Panc1 (cell line): ENCODE results near the gene RBM5. TPM values are rescaled to one million over a fixed set of nuclear protein-coding genes. Genes with fewer than 3 reads are reported as not detected.

ENCODE experiments used
- ATAC-seq: fragments of 200-7000 bp; cut with Tn5 transposase; 2 replicates; pipeline ENCODE4 v1.9.1; 2020; ENCODE audit warnings: mild to moderate bottlenecking, moderate library complexity
- BruUV-seq: library from RNA; stranded (reverse); fragments of 400-500 nt; replicated peaks from 2 replicates; lab custom pipeline; 2021; lab: Mats Ljungman, UMichigan
- CTCF ChIA-PET: fragments of 300-600 bp; sonication (Branson Sonifier 250); formaldehyde crosslinking; loops from one replicate; lab custom pipeline; 2022; ENCODE audit warnings: antibody characterized with exemption; lab: Charles Lee
- POLR2A ChIA-PET: fragments of 300-600 bp; sonication (Branson Sonifier 250); formaldehyde crosslinking; loops from one replicate; lab custom pipeline; 2022; ENCODE audit warnings: antibody characterized with exemption; lab: Charles Lee
- DNase-seq: peaks from one replicate; pipeline ENCODE4 v3.0.0-alpha.2; 2010; ENCODE audit warnings: low read depth, low spot score
- H3K27ac ChIP-seq: 2 replicates; pipeline ENCODE4 v1.5.1; 2011; ENCODE audit warnings: mild to moderate bottlenecking, low read length, inconsistent platforms
- H3K27me3 ChIP-seq: fragments of 200-500 bp; sonication (Bioruptor generic); 2 replicates; pipeline ENCODE4 v1.6.0; 2014; ENCODE audit warnings: low read length, inconsistent platforms; ENCODE audit not compliant: control insufficient read depth, insufficient read depth
- H3K36me3 ChIP-seq: fragments of 200-500 bp; sonication (Bioruptor generic); 2 replicates; pipeline ENCODE4 v1.5.1; 2014; ENCODE audit warnings: inconsistent platforms, mild to moderate bottlenecking, low read length, moderate library complexity; ENCODE audit not compliant: control insufficient read depth, insufficient read depth
- H3K4me1 ChIP-seq: 2 replicates; pipeline ENCODE4 v1.5.1; 2011; ENCODE audit warnings: inconsistent platforms, mild to moderate bottlenecking, low read length, moderate library complexity; ENCODE audit not compliant: control insufficient read depth, insufficient read depth
- H3K4me3 ChIP-seq, 2 experiments: 2 replicates each; pipeline ENCODE4 v1.5.1; 2011 to 2012; ENCODE audit warnings: low read depth in 2 of 2, low read length in 2 of 2, mild to moderate bottlenecking in 2 of 2, inconsistent platforms in 1 of 2, moderate library complexity in 1 of 2
- H3K9me3 ChIP-seq: fragments of 200-500 bp; sonication (Bioruptor generic); 2 replicates; pipeline ENCODE4 v1.5.1; 2014; ENCODE audit warnings: low read depth, mild to moderate bottlenecking, inconsistent platforms, low read length, moderate library complexity; ENCODE audit not compliant: control insufficient read depth, insufficient read depth
- POLR2AphosphoS5 ChIP-seq: IDR thresholded peaks from 2 replicates; pipeline ENCODE4 v1.6.1; 2012; ENCODE audit warnings: mild to moderate bottlenecking, low read depth, low read length, moderate library complexity
- SIN3A ChIP-seq: IDR thresholded peaks from 2 replicates; pipeline ENCODE4 v1.6.1; 2012; ENCODE audit warnings: low read depth, mild to moderate bottlenecking, low read length, moderate library complexity, borderline replicate concordance; ENCODE audit not compliant: insufficient read depth
- TCF7L2 ChIP-seq: IDR thresholded peaks from 2 replicates; pipeline ENCODE4 v1.6.1; 2011; ENCODE audit warnings: mild to moderate bottlenecking, low read depth, low read length, inconsistent platforms
- in situ Hi-C: cut with HindIII; loops from 2 replicates; pipeline ENCODE4 v1.10.0; 2016; ENCODE audit warnings: low sequenced_read_pairs, low pct_unique_long_range_greater_than_20kb
- intact Hi-C: fragments of 100-400 bp; cut with micrococcal nuclease; formaldehyde crosslinking; loops from one replicate; pipeline ENCODE4 v1.10.0; 2022; ENCODE audit not compliant: unreplicated experiment
- total RNA-seq: library from RNA; stranded (reverse); gene quantifications from one replicate; pipeline ENCODE4 v1.2.1, GENCODE V29; 2021; ENCODE audit not compliant: unreplicated experiment
- TF ChIP-seq, protein P1 (sequence below), 2 experiments: IDR thresholded peaks; 2 replicates each; pipeline ENCODE4 v1.6.1; 2011 to 2012; ENCODE audit warnings: low read depth in 2 of 2, control low read depth in 1 of 2, low read length in 1 of 2, mild to moderate bottlenecking in 1 of 2, moderate library complexity in 1 of 2; ENCODE audit not compliant: insufficient read depth in 1 of 2
- TF ChIP-seq, protein P2 (sequence below): fragments of 450-650 bp; IDR thresholded peaks from 2 replicates; pipeline ENCODE4 v1.5.1; 2017; ENCODE audit warnings: mild to moderate bottlenecking

Gene RBM5
- total RNA-seq, 1 experiment from 2014 or later = 86.6 TPM

- H3K9me3 ChIP-seq = no peaks in the 10 kb centered on the region
- H3K4me1 ChIP-seq = peaks cover 6% of the 10 kb centered on the region; the same call in 1 of the 2 replicates
- CTCF ChIA-PET = no interaction called here
- TF ChIP-seq, protein P1, sequence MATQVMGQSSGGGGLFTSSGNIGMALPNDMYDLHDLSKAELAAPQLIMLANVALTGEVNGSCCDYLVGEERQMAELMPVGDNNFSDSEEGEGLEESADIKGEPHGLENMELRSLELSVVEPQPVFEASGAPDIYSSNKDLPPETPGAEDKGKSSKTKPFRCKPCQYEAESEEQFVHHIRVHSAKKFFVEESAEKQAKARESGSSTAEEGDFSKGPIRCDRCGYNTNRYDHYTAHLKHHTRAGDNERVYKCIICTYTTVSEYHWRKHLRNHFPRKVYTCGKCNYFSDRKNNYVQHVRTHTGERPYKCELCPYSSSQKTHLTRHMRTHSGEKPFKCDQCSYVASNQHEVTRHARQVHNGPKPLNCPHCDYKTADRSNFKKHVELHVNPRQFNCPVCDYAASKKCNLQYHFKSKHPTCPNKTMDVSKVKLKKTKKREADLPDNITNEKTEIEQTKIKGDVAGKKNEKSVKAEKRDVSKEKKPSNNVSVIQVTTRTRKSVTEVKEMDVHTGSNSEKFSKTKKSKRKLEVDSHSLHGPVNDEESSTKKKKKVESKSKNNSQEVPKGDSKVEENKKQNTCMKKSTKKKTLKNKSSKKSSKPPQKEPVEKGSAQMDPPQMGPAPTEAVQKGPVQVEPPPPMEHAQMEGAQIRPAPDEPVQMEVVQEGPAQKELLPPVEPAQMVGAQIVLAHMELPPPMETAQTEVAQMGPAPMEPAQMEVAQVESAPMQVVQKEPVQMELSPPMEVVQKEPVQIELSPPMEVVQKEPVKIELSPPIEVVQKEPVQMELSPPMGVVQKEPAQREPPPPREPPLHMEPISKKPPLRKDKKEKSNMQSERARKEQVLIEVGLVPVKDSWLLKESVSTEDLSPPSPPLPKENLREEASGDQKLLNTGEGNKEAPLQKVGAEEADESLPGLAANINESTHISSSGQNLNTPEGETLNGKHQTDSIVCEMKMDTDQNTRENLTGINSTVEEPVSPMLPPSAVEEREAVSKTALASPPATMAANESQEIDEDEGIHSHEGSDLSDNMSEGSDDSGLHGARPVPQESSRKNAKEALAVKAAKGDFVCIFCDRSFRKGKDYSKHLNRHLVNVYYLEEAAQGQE (IDR thresholded peaks at IDR 0.05; ENCODE audit: insufficient read depth in 1 of 2, low read depth in 2 of 2, low read length in 1 of 2) = no peak
- TF ChIP-seq, protein P2, sequence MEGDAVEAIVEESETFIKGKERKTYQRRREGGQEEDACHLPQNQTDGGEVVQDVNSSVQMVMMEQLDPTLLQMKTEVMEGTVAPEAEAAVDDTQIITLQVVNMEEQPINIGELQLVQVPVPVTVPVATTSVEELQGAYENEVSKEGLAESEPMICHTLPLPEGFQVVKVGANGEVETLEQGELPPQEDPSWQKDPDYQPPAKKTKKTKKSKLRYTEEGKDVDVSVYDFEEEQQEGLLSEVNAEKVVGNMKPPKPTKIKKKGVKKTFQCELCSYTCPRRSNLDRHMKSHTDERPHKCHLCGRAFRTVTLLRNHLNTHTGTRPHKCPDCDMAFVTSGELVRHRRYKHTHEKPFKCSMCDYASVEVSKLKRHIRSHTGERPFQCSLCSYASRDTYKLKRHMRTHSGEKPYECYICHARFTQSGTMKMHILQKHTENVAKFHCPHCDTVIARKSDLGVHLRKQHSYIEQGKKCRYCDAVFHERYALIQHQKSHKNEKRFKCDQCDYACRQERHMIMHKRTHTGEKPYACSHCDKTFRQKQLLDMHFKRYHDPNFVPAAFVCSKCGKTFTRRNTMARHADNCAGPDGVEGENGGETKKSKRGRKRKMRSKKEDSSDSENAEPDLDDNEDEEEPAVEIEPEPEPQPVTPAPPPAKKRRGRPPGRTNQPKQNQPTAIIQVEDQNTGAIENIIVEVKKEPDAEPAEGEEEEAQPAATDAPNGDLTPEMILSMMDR = no peak
- TF ChIP-seq SIN3A (no peak), TCF7L2 (no peak), POLR2AphosphoS5 (no peak)
- no peak for DNase-seq
- intact Hi-C loops = no loop called here
- no peak overlapping the region for H3K4me3 ChIP-seq
- H3K27me3 ChIP-seq = no peaks in the 10 kb centered on the region
- no peaks in the 10 kb centered on the region; the same call in 1 of the 2 replicates for H3K36me3 ChIP-seq
- no TSS peak for BruUV-seq
- in situ Hi-C loops = no loop called here
- POLR2A ChIA-PET = no interaction called here
- ATAC-seq = no peak
- 0 out of 2 replicates have a peak overlapping the region, but pooled peaks have one; percentile 6 for H3K27ac ChIP-seq
Measured at GRCh38 chr3:50150404-50150750, 61.7 kb downstream of the RBM5 start.

DNA sequence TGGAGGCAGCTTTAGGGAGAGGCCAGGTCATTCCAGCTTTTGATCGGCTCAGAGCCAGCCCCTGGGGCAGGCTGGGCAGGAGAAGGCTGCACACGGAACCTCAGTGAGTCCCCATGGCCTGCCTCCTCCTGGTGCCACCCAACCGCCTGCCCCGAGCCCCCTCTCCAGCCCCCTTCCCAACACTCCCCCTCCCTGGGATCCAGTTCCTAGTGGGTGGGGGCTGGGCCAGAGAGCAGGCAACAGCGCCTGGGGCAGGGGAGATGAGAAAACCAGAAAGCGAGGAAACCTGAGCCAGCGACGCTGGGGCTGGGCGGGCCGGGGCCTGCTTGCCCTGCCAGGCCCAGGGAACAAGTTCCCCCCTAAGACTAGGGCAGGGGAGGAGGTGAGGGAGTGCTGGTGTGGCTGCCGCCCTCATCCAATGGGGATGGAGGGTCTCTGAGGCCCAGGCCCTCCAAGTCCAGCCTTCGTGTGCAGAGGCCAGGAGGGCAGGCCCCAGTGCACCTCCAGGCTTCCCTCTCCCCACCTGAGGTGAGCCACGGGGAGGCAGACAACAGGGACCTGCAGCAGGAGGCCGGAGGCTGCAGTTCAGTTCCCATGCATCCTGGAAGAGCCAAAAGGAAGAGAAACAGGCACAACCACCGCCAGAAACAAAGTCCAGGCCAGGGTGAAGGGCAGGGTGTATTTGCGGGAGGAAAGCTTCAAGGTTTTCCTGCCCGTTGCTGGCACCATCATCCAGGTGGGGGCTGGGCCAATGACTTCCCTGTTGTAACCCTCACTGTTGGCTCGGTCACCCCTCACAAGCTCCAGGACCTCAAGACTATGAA, 62.4 kb downstream of the RBM5 start:
- intact Hi-C loops = no loop called here
- TF ChIP-seq TCF7L2 (no peak), POLR2AphosphoS5 (no peak), SIN3A (no peak)
- TF ChIP-seq, protein P2 = no peak
- TF ChIP-seq, protein P1 (IDR thresholded peaks at IDR 0.05; ENCODE audit: insufficient read depth in 1 of 2, low read depth in 2 of 2, low read length in 1 of 2) = no peak
- BruUV-seq = no TSS peak
- Histone ChIP-seq H3K9me3 (no peaks in the 10 kb centered on the region), H3K27me3 (no peaks in the 10 kb centered on the region), H3K4me3 (no peak overlapping the region), H3K36me3 (no peaks in the 10 kb centered on the region; the same call in 1 of the 2 replicates), H3K27ac (no peak overlapping the region), H3K4me1 (peaks cover 6% of the 10 kb centered on the region; the same call in 1 of the 2 replicates)
- ChIA-PET POLR2A (no interaction called here), CTCF (no interaction called here)
- ATAC-seq (no peak), DNase-seq (no peak)
- in situ Hi-C loops = no loop called here
